ENCODE results near the gene ZNF503.

ZNF503 gene

DNA sequence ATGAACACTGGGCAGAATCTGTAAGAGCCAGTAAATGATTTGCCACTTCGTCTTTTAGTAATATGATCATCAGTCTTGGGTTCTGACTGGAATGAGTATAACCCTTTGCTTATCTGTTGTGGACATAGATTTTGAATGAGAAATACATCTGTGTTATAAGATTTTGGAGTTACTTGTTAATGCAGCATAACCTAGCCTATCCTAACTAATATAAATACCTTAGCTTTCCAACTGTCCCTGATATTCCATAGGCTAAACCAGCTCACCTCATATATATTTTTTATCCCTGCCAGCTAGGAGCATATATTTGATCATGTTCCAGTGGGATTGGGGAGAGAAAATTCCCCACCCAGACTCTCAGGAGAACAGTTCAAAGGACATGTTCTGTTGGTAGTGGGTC is 44.9 kb upstream of the ZNF503 start:
- TF ChIP-seq, protein P1, sequence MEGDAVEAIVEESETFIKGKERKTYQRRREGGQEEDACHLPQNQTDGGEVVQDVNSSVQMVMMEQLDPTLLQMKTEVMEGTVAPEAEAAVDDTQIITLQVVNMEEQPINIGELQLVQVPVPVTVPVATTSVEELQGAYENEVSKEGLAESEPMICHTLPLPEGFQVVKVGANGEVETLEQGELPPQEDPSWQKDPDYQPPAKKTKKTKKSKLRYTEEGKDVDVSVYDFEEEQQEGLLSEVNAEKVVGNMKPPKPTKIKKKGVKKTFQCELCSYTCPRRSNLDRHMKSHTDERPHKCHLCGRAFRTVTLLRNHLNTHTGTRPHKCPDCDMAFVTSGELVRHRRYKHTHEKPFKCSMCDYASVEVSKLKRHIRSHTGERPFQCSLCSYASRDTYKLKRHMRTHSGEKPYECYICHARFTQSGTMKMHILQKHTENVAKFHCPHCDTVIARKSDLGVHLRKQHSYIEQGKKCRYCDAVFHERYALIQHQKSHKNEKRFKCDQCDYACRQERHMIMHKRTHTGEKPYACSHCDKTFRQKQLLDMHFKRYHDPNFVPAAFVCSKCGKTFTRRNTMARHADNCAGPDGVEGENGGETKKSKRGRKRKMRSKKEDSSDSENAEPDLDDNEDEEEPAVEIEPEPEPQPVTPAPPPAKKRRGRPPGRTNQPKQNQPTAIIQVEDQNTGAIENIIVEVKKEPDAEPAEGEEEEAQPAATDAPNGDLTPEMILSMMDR (IDR thresholded peaks at IDR 0.05; ENCODE audit: borderline replicate concordance, insufficient read depth, low read depth, low read length): no peak

DNA sequence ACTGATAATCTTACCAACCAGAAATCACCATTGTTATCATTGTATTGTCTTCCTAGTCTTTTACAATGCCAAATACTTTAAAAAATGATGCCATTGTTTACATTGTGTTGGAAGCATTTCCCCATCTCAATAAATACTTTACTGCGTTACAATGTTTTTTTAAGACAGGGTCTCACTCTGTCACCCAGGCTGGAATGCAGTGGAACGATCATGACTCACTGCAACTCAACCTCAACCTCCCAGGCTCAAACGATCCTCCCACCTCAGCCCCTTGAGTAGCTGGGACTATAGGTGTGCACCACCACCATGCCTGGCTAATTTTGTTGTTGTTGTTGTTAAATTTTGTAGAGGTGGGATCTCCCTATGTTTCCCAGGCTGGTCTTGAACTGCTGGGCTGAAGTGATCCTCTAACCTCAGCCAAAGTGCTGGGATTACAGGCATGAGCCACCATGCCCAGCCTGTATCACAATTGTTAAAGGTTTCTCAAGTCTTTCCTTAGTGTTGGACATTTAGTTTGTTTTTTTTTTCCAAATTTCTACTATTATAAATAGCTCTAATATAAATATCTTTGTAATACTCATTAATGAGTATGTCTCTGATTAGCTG is 43.3 kb upstream of the ZNF503 start:
- TF ChIP-seq, protein P1 (IDR thresholded peaks at IDR 0.05; ENCODE audit: borderline replicate concordance, insufficient read depth, low read depth, low read length): no peak
- H3K4me3 ChIP-seq (ENCODE audit: low read depth, low read length): no peak overlapping the region

More for the DNA sequence above, 44.9 kb upstream of the ZNF503 start:
- no peak overlapping the region for H3K4me3 ChIP-seq (ENCODE audit: low read depth, low read length)

DNA sequence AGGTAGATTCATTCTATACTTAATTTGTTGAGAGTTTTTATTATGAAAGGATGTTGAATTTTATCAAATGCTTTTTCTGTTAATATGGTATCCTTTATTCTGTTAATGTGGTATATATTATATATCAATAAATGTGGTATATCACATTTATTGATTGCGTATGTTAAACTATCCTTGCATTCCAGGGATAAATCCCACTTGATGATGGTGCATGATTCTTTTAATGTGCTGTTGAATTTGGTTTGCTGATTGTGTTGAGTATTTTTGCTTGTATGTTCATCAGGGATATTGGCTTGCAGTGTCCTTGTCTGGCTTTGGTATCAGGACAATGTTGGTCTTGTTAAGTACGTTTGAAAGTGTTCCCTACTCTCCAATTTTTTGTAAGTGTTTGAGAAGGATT is 41.8 kb upstream of the ZNF503 start:
- TF ChIP-seq, protein P1 (IDR thresholded peaks at IDR 0.05; ENCODE audit: borderline replicate concordance, insufficient read depth, low read depth, low read length): no peak
- no peak overlapping the region for H3K4me3 ChIP-seq (ENCODE audit: low read depth, low read length)

- H3K4me3 ChIP-seq (ENCODE audit: low read depth, low read length): no peak overlapping the region
- TF ChIP-seq, protein P1 (IDR thresholded peaks at IDR 0.05; ENCODE audit: borderline replicate concordance, insufficient read depth, low read depth, low read length): no peak
Measured at GRCh38 chr10:75441682-75442081, 40.1 kb upstream of the ZNF503 start.

- TF ChIP-seq, protein P1 (IDR thresholded peaks at IDR 0.05; ENCODE audit: borderline replicate concordance, insufficient read depth, low read depth, low read length): no peak
- no peak overlapping the region for H3K4me3 ChIP-seq (ENCODE audit: low read depth, low read length)
Measured at GRCh38 chr10:75441196-75441595, 39.6 kb upstream of the ZNF503 start.

- TF ChIP-seq, protein P1 (IDR thresholded peaks at IDR 0.05; ENCODE audit: borderline replicate concordance, insufficient read depth, low read depth, low read length): no peak
- H3K4me3 ChIP-seq (ENCODE audit: low read depth, low read length): no peak overlapping the region
Measured at GRCh38 chr10:75440271-75440793, 38.8 kb upstream of the ZNF503 start.

DNA sequence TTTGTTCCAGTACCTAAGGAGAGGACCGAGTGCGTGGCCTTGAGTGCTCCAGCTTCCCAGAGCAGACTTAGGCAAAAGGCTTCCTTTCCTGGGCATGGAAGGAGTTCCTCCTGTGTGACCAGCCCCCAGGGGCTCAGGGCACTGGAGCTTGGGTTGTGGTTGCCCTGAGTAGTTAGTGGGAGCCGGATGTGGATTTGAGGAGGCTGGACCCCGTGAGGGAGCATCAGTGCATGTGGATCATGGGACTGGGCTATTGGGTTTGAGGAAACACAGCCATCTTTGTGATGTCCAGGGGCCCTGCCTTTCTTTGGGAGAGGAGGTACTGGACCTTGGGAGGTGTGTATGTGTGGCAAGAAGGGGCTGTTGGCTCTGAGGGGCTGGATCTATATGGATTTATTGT is 38.2 kb upstream of the ZNF503 start:
- TF ChIP-seq, protein P1 (IDR thresholded peaks at IDR 0.05; ENCODE audit: borderline replicate concordance, insufficient read depth, low read depth, low read length): no peak
- no peak overlapping the region for H3K4me3 ChIP-seq (ENCODE audit: low read depth, low read length)
